Thyroid gland (tissue), 4 donors: ENCODE measurements around the gene GLYATL1.

ENCODE experiments used
- CTCF ChIP-seq, 6 experiments: fragments of 200-600 bp in 3 of 6; fragments of 450-650 bp in 3 of 6; sonication (generic) in 3 of 6; IDR thresholded peaks; one replicate each; pipeline ENCODE4 v1.5.1; 2016 to 2019; ENCODE audit warnings: antibody characterized with exemption in 6 of 6, mild to moderate bottlenecking in 2 of 6, inconsistent platforms in 1 of 6, moderate library complexity in 1 of 6
- POLR2A ChIP-seq, 2 donors: fragments of 450-650 bp; IDR thresholded peaks; one replicate each; pipeline ENCODE4 v1.6.1; 2017; ENCODE audit warnings: antibody characterized with exemption in 2 of 2, mild to moderate bottlenecking in 2 of 2, moderate library complexity in 1 of 2

- TF ChIP-seq CTCF (IDR thresholded peaks at IDR 0.05) (no peak), POLR2A (IDR thresholded peaks at IDR 0.05) (no peak)
Measured at GRCh38 chr11:58928107-58928499, 11.2 kb upstream of the GLYATL1 start.
